HG03064 (cell line): ENCODE measurements around the gene ZBTB7A.

Source experiments
- ATAC-seq: cut with Tn5 transposase; IDR thresholded peaks from one replicate; pipeline ENCODE4 v1.9.1; 2021; ENCODE audit warnings: low read depth; ENCODE audit not compliant: unreplicated experiment

The ZBTB7A gene

GRCh38 chr19:4057931-4058692 lies 8.6 kb downstream of the ZBTB7A start:
- no peak for ATAC-seq

- ATAC-seq: no peak
Observed at GRCh38 chr19:4055209-4055552, 11.5 kb downstream of the ZBTB7A start.

DNA sequence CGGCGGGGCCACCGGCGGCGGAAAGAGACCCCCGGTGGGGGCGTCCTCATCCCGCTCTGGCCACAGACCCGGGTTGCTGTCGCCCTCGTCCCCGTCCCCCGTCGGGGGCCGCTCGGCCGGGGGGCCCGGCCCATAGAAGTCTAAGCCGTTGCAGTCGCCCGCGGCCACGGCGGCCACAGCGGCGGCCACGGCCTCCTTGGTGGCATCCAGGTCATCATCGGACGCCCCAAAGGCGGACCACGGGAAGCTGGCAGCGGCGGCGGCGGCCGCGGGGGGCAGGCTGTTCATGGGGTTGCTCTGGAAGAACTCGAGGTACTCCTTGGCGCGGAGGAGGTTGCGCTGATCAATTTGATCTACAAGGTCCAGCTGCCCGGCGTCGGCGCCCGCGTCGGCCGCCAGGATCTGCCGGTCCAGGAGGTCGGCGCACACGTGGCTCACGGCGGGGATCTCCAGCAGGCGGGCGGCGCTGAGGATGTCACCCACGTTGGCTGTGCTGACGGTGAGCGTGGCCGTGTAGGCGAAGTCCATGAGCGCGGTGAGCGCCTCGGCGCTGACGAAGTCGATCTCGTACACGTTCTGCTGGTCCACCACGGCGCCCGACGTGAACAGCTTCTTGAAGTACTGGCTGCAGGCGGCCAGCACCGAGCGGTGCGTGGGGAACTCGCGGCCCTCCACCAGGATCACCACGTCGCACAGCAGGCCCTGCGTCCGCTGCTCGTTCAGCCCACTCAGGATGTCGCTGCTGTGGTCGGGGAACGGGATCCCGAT lies 12.1 kb downstream of the ZBTB7A start:
- ATAC-seq: no peak

GRCh38 chr19:4053423-4054324 lies 13.0 kb downstream of the ZBTB7A start:
- no peak for ATAC-seq

DNA sequence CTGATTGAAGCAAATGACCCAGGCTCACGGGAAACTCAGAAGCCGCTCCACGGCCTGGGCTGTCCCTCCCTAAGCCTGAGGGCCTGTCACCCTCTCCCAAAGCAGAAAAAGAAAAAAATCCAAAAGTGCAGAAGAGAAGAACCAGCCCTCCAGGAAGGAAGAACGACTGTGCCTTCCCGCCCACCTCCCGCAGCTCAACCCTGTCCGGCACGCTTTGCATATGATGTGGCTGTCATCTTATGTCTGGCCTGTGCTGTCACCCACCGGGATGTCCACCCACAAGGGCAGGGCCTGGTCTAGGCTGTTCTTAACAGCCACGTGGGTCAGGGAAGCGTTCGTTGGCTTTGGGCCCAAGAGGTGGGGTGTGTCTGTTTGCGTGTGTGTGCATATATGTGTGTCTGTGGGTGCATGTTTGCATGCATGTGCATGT lies 13.7 kb downstream of the ZBTB7A start:
- no peak for ATAC-seq

- no peak for ATAC-seq
Observed at GRCh38 chr19:4052114-4052992, 14.3 kb downstream of the ZBTB7A start.

- ATAC-seq: no peak
Observed at GRCh38 chr19:4051175-4052101, 15.3 kb downstream of the ZBTB7A start.

DNA sequence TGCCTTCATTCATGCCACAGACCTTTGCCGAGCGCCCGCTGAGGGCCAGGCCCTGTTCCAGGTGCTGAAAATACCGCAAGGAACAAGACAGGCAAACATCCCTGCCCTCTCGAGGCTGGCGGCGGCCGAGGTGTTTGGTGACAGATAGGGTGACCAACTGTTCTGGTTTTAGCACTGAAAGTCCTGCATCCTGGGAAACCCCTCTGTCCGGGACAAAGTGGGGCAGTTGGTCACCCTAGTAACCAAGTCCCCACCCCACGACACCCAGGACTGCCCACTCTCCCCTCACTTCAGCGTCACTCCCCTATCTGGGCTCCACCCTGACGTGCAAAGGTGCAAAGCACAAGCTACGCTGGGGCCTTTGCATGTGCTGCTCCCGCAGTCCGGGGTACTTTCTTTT lies 17.3 kb downstream of the ZBTB7A start:
- ATAC-seq: no peak

GRCh38 chr19:4046946-4047683 lies 19.6 kb downstream of the ZBTB7A start:
- no peak for ATAC-seq

GRCh38 chr19:4046362-4046691 lies 20.4 kb downstream of the ZBTB7A start:
- no peak for ATAC-seq

DNA sequence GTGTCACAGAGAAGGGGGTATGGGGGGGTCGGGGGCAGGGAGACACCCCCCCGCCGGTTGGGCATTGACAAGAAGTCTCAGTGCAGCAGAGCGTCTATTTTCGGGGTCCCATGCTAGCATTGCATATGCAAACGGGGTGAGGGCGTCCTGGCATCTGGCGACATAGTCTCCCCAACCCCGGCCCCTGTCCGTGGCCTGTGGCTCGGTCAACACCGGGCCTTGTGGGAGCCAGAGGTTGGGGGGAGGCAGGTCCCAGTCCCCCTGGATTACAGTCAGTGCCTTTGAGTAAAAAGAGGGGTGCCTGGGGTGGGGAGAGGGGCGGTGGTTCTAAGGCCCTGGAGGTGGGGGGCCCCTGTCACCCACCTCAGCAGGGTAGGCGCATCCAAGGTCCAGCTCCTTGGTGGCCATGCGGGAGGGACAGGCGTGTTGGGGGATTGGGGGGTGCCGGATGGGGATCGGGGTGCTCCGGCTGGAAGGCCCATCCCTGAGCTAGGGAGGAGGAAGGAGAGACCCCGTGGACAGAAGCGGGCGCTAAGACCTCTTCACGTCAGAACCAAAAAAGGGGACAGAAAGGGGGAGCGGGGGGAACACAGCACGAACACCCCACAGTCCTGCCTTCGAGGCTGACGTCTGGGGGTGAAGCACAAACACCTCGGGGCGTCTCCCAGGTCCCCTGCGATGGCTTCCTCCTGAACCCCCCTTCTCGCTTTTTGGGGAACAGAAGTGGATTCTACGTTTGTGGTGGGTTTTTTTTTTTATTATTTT lies 20.9 kb downstream of the ZBTB7A start:
- ATAC-seq: no peak

DNA sequence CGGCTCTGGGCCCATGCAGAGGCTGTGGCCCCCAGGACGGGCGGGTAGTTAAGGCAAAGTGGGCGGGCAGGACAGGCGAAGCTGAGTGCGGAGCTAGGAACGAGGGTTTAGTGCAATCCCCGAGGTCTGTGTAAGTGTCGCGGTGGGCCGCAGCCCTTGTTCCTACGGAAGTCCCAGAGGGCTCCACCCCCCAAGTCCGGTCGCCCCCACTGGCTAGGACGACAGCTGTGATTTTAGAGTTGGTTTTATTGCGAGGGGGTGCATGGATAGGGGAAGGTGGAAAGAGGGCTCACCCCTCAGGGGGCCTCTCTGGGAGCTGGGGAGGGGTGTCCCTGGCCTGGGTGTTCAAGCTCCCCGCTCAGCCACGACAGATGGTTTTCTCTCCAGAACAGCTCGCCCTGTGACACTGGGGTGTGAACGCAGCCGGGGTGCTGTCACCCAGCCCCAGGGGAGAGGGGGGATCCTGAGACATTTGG lies 21.7 kb downstream of the ZBTB7A start:
- ATAC-seq: no peak

GRCh38 chr19:4043966-4044715 lies 22.6 kb downstream of the ZBTB7A start:
- ATAC-seq: no peak

DNA sequence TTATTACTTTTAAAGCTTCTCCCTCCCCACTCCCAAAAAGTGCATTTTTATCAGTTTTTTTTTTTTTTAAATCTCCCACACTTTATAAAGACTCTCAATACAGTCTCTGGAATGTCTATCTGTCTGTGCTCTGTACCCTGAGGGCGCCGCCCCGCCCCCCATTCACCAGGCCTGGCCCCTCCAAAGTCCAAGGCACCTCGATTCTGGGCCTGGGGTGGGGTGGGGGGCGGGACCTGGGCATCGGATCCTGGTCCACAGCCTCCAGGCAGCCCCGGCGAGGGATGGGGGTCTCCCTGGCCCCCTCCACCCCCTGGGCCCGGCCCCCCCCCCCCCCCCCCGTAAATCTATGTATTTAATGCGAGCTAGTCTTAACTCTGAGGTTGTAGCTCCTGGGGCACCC lies 23.3 kb downstream of the ZBTB7A start:
- ATAC-seq: no peak

- no peak for ATAC-seq
Observed at GRCh38 chr19:4042731-4043082, 24.0 kb downstream of the ZBTB7A start.

DNA sequence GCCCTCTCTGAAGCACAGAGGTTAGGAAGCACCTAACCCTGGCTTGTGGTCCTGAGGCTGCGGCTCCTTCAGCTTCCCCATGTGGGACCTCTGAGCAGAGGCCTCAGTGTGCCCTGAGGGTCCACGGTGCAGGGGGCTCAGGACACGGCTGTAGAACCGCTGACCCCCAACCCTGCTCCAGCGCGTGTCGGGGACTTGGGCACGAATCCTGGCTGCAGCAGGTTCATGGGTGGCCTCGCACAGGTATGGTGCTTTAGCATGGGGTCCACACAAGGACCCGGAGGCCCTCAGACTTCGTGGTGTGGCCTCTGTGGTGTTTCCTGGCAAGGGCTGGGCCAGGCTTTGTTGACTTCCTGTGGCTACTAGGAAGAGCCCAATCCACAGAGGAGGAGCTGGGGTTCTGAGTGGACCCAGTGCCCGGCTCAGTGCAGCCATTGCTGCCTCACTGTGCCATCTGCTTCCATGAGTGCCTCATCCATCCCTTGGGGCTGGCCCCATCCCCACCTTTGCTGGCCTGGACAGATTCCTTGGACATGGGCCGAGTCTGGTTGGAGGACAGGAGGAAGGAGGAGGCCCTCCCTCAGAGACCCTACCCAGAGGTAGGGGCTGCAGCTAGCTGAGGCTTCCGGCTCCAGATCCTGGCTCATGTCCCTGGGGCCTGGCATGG lies 24.5 kb downstream of the ZBTB7A start:
- ATAC-seq: no peak
